Epithelial cell of proximal tubule (primary cell): ENCODE measurements around the gene RIC8A. TPM values are rescaled to one million over a fixed set of nuclear protein-coding genes. Genes with fewer than 3 reads are reported as not detected.

Experiments used
- DNase-seq: peaks from one replicate; pipeline ENCODE4 v3.0.0-alpha.2; 2011; ENCODE audit warnings: low read depth
- H3K4me3 ChIP-seq: 2 replicates; pipeline ENCODE4 v1.5.1; 2011; ENCODE audit warnings: low read depth, mild to moderate bottlenecking, low read length
- CTCF ChIP-seq: conservative IDR thresholded peaks from 2 replicates; pipeline ENCODE4 v1.5.1; 2012; ENCODE audit warnings: low read depth, mild to moderate bottlenecking, low read length
- total RNA-seq: library from RNA; depleted of rRNA; stranded (reverse); fragments of >200 nt; gene quantifications from 2 replicates; pipeline ENCODE4 v1.2.3, GENCODE V29; 2015

The RIC8A gene
- total RNA-seq, 1 donor from 2014 or later = 116 TPM

GRCh38 chr11:257766-258493 is 50.4 kb downstream of the RIC8A start:
- TF ChIP-seq CTCF = peak; percentile 46
- DNase-seq = no peak

GRCh38 chr11:259413-259812 is 51.9 kb downstream of the RIC8A start:
- no peak for DNase-seq
- no peak overlapping the region for H3K4me3 ChIP-seq
- no peak for TF ChIP-seq CTCF

More at GRCh38 chr11:257766-258493, 50.4 kb downstream of the RIC8A start:
- no peak overlapping the region for H3K4me3 ChIP-seq

- no peak overlapping the region for H3K4me3 ChIP-seq
- DNase-seq = no peak
- no peak for TF ChIP-seq CTCF
Observed at GRCh38 chr11:261624-262023, 54.1 kb downstream of the RIC8A start.

Other genes starting within 250 kb of the RIC8A start
- gene SCGB1C1, start 14.6 kb upstream of the RIC8A start, total RNA-seq = not detected in 2 replicates
- 15.2 and 23.7 TPM in 2 replicates for gene BET1L, start 309 bp upstream of the RIC8A start, total RNA-seq
- gene SIRT3, start 28.6 kb downstream of the RIC8A start, total RNA-seq = 5.5 and 11.8 TPM in 2 replicates
- 222 and 249 TPM in 2 replicates for gene PSMD13, start 29.3 kb downstream of the RIC8A start, total RNA-seq
- not detected in 2 replicates for gene NLRP6, start 70.7 kb downstream of the RIC8A start, total RNA-seq
- gene PGGHG, start 81.4 kb downstream of the RIC8A start, total RNA-seq = 7.8 and 13.1 TPM in 2 replicates
- not detected in 2 replicates for gene IFITM5, start 91.8 kb downstream of the RIC8A start, total RNA-seq
- gene IFITM2, start 100.1 kb downstream of the RIC8A start, total RNA-seq = 54.7 and 177 TPM in 2 replicates
- 15.7 and 56.8 TPM in 2 replicates for gene IFITM1, start 106.3 kb downstream of the RIC8A start, total RNA-seq
- gene IFITM3, start 113.2 kb downstream of the RIC8A start, total RNA-seq = 85.7 and 113 TPM in 2 replicates
- 13.9 and 24.4 TPM in 2 replicates for gene B4GALNT4, start 161.8 kb downstream of the RIC8A start, total RNA-seq
- 20.6 and 30.7 TPM in 2 replicates for gene PKP3, start 186.5 kb downstream of the RIC8A start, total RNA-seq
- gene SIGIRR, start 207.3 kb downstream of the RIC8A start, total RNA-seq = 52.9 and 83.9 TPM in 2 replicates
- gene ANO9, start 234.3 kb downstream of the RIC8A start, total RNA-seq = 7.7 and 20.1 TPM in 2 replicates
- gene PTDSS2, start 242.6 kb downstream of the RIC8A start, total RNA-seq = 53.4 and 66.1 TPM in 2 replicates